H1 (cell line): ENCODE results near the gene GRM8. TPM values are rescaled to one million over a fixed set of nuclear protein-coding genes. Genes with fewer than 3 reads are reported as not detected.
A peak's percentile ranks its signal among the peaks of the same experiment; 100 is the strongest.

Experiments
- CTCF ChIA-PET: fragments of 300-600 bp; sonication (Branson Sonifier 250); formaldehyde crosslinking; loops from one replicate; lab custom pipeline; 2021; ENCODE audit not compliant: partially characterized antibody; lab: Charles Lee
- POLR2A ChIA-PET: fragments of 300-600 bp; sonication (Branson Sonifier 250); formaldehyde crosslinking; loops from one replicate; lab custom pipeline; 2021; ENCODE audit warnings: inconsistent platforms; ENCODE audit not compliant: partially characterized antibody; lab: Charles Lee
- DNase-seq, 2 experiments: peaks; one replicate each; pipeline versions ENCODE4 v3.0.0 to v3.0.0-alpha.2; 2010 to 2022; ENCODE audit warnings: low spot score in 2 of 2, low read depth in 1 of 2, mixed read lengths in 1 of 2
- FAIRE-seq: peaks from 2 replicates; lab custom pipeline; 2011; peaks lifted over from hg19 to GRCh38; lab: Jason Lieb, UNC
- H2AFZ ChIP-seq: 2 replicates; pipeline ENCODE4 v1.8.1; 2012; ENCODE audit warnings: low read length, inconsistent platforms
- H2AK5ac ChIP-seq: 2 replicates; pipeline ENCODE4 v1.6.1; 2013; ENCODE audit warnings: low read depth, low read length
- H2BK120ac ChIP-seq: replicated peaks from 2 replicates; pipeline ENCODE3; 2013; ENCODE audit warnings: low read depth, low read length, inconsistent platforms
- H2BK12ac ChIP-seq: 2 replicates; pipeline ENCODE4 v1.6.1; 2013; ENCODE audit warnings: low read depth, low read length
- H2BK15ac ChIP-seq: 2 replicates; pipeline ENCODE4 v1.6.1; 2013; ENCODE audit warnings: low read length
- H2BK20ac ChIP-seq: 2 replicates; pipeline ENCODE4 v1.6.1; 2013; ENCODE audit warnings: low read length
- H2BK5ac ChIP-seq: 2 replicates; pipeline ENCODE4 v1.6.1; 2013; ENCODE audit warnings: low read depth, low read length
- H3K14ac ChIP-seq: 2 replicates; pipeline ENCODE4 v1.6.1; 2013; ENCODE audit warnings: inconsistent platforms; ENCODE audit not compliant: insufficient read length
- H3K18ac ChIP-seq: 2 replicates; pipeline ENCODE4 v1.6.1; 2013; ENCODE audit warnings: low read length; ENCODE audit errors: extremely low read depth
- H3K23ac ChIP-seq: 2 replicates; pipeline ENCODE4 v1.6.1; 2013; ENCODE audit warnings: inconsistent platforms; ENCODE audit not compliant: insufficient read length
- H3K23me2 ChIP-seq: 2 replicates; pipeline ENCODE4 v1.6.1; 2013; ENCODE audit warnings: low read depth, low read length
- H3K27ac ChIP-seq: 2 replicates; pipeline ENCODE4 v1.6.1; 2011; ENCODE audit warnings: low read depth, low read length, inconsistent platforms
- H3K27me3 ChIP-seq, 4 experiments: replicated peaks in 1 of 4; 1 replicate in 1 of 4; 2 replicates in 3 of 4; pipeline versions ENCODE4 v1.6.1 to v1.8.1; 2011 to 2013; ENCODE audit warnings: low read length in 3 of 4, mild to moderate bottlenecking in 3 of 4, inconsistent platforms in 2 of 4, mixed read lengths in 2 of 4, moderate library complexity in 1 of 4; ENCODE audit not compliant: control insufficient read depth in 3 of 4, insufficient read depth in 3 of 4; ENCODE audit errors: extremely low read depth in 1 of 4
- H3K36me3 ChIP-seq, 4 experiments: 2 replicates each; pipeline versions ENCODE4 v1.6.1 to v1.8.1; 2011 to 2013; ENCODE audit warnings: mild to moderate bottlenecking in 4 of 4, low read length in 3 of 4, moderate library complexity in 2 of 4, control low read depth in 1 of 4, inconsistent platforms in 1 of 4; ENCODE audit not compliant: insufficient read depth in 4 of 4, control insufficient read depth in 2 of 4
- H3K4ac ChIP-seq: replicated peaks from 2 replicates; pipeline ENCODE3; 2013; ENCODE audit warnings: low read length, low read depth, mixed read lengths, inconsistent platforms; ENCODE audit not compliant: insufficient read length
- H3K4me1 ChIP-seq, 4 experiments: replicated peaks in 1 of 4; 1 replicate in 1 of 4; 2 replicates in 3 of 4; pipeline versions ENCODE4 v1.6.1 to v1.8.1; 2011 to 2013; ENCODE audit warnings: low read length in 3 of 4, inconsistent platforms in 2 of 4, mixed read lengths in 1 of 4; ENCODE audit not compliant: insufficient read depth in 4 of 4, control insufficient read depth in 3 of 4
- H3K4me2 ChIP-seq, 2 experiments: 2 replicates each; pipeline versions ENCODE4 v1.6.1 to v1.8.1; 2011 to 2013; ENCODE audit warnings: low read depth in 2 of 2, low read length in 2 of 2, control low read depth in 1 of 2, inconsistent platforms in 1 of 2, mild to moderate bottlenecking in 1 of 2; ENCODE audit not compliant: insufficient read depth in 1 of 2
- H3K4me3 ChIP-seq, 4 experiments: fragments of 200-600, 300-600 bp in 1 of 4; sonication (generic), shearing (Covaris generic), sonication (Bioruptor Twin) in 1 of 4; 2 replicates each; pipeline versions ENCODE4 v1.5.1 to v1.8.1; 2011 to 2016; ENCODE audit warnings: low read length in 4 of 4, low read depth in 3 of 4, control low read depth in 2 of 4, inconsistent platforms in 2 of 4, mild to moderate bottlenecking in 2 of 4, mixed read lengths in 1 of 4, moderate library complexity in 1 of 4; ENCODE audit not compliant: insufficient read depth in 2 of 4; ENCODE audit errors: extremely low read depth in 1 of 4
- H3K56ac ChIP-seq: replicated peaks from 2 replicates; pipeline ENCODE3; 2013; ENCODE audit warnings: low read depth, mild to moderate bottlenecking, mixed read lengths, low read length, inconsistent platforms; ENCODE audit not compliant: insufficient read length
- H3K79me1 ChIP-seq: 2 replicates; pipeline ENCODE4 v1.6.1; 2013; ENCODE audit warnings: low read depth, low read length, control low read depth
- H3K79me2 ChIP-seq, 2 experiments: 2 replicates each; pipeline versions ENCODE4 v1.6.1 to v1.8.1; 2012 to 2013; ENCODE audit warnings: low read length in 2 of 2, mild to moderate bottlenecking in 2 of 2, inconsistent platforms in 1 of 2; ENCODE audit not compliant: insufficient read depth in 2 of 2, control insufficient read depth in 1 of 2
- H3K9ac ChIP-seq, 4 experiments: replicated peaks in 1 of 4; 1 replicate in 1 of 4; 2 replicates in 3 of 4; pipeline versions ENCODE4 v1.6.1 to v1.8.1; 2011 to 2013; ENCODE audit warnings: low read depth in 3 of 4, low read length in 3 of 4, control low read depth in 2 of 4, mild to moderate bottlenecking in 2 of 4, moderate library complexity in 2 of 4, inconsistent platforms in 1 of 4; ENCODE audit errors: extremely low read depth in 1 of 4
- H3K9me3 ChIP-seq, 2 experiments: 2 replicates each; pipeline versions ENCODE4 v1.6.1 to v1.8.1; 2012 to 2013; ENCODE audit warnings: mild to moderate bottlenecking in 2 of 2, moderate library complexity in 2 of 2, control low read depth in 1 of 2, inconsistent platforms in 1 of 2, low read depth in 1 of 2, low read length in 1 of 2, mixed read lengths in 1 of 2; ENCODE audit not compliant: insufficient read depth in 2 of 2
- H4K20me1 ChIP-seq, 2 experiments: replicated peaks in 1 of 2; 2 replicates each; pipeline versions ENCODE3 to v1.8.1; 2011 to 2013; ENCODE audit warnings: inconsistent platforms in 2 of 2, low read length in 2 of 2, mild to moderate bottlenecking in 1 of 2; ENCODE audit not compliant: insufficient read depth in 2 of 2, control insufficient read depth in 1 of 2
- H4K5ac ChIP-seq: 2 replicates; pipeline ENCODE4 v1.6.1; 2013; ENCODE audit warnings: low read length, low read depth, mixed read lengths, inconsistent platforms; ENCODE audit not compliant: insufficient read length
- H4K8ac ChIP-seq: 2 replicates; pipeline ENCODE4 v1.8.0; 2013; ENCODE audit warnings: mild to moderate bottlenecking, moderate library complexity, low read length, inconsistent platforms; ENCODE audit not compliant: insufficient read depth; ENCODE audit errors: extremely low read depth
- H4K91ac ChIP-seq: replicated peaks from 2 replicates; pipeline ENCODE3; 2013; ENCODE audit warnings: low read length, mixed read lengths, inconsistent platforms; ENCODE audit not compliant: insufficient read length
- BACH1 ChIP-seq: IDR thresholded peaks from 2 replicates; pipeline ENCODE4 v1.6.1; 2012; ENCODE audit warnings: low read length, improper control_type of control experiment
- CBX5 ChIP-seq: fragments of 300-800, 300-1000 bp; sonication (generic); IDR thresholded peaks from 2 replicates; pipeline ENCODE4 v1.7.1; 2016; ENCODE audit warnings: antibody characterized with exemption, low read length, low read depth
- EP300 ChIP-seq, 2 experiments: IDR thresholded peaks; 1 replicate in 1 of 2; 2 replicates in 1 of 2; pipeline ENCODE4 v1.6.1; 2011 to 2012; ENCODE audit warnings: low read depth in 2 of 2, low read length in 2 of 2, mild to moderate bottlenecking in 2 of 2, borderline replicate concordance in 1 of 2, inconsistent platforms in 1 of 2, moderate library complexity in 1 of 2
- EZH2 ChIP-seq: fragments of 200-600 bp; sonication (generic); IDR thresholded peaks from 2 replicates; pipeline ENCODE4 v1.7.1; 2012; ENCODE audit warnings: low read depth, mild to moderate bottlenecking, moderate library complexity, low read length, inconsistent platforms; ENCODE audit not compliant: severe bottlenecking
- HDAC2 ChIP-seq, 2 experiments: fragments of 300-600 bp in 1 of 2; sonication (generic) in 1 of 2; IDR thresholded peaks; 2 replicates each; pipeline ENCODE4 v1.6.1; 2011 to 2012; ENCODE audit warnings: low read depth in 2 of 2, low read length in 2 of 2, mild to moderate bottlenecking in 2 of 2, moderate library complexity in 2 of 2, borderline replicate concordance in 1 of 2, inconsistent platforms in 1 of 2
- JUN ChIP-seq: IDR thresholded peaks from 2 replicates; pipeline ENCODE4 v1.6.1; 2011; ENCODE audit warnings: low read depth, mild to moderate bottlenecking, improper control_type of control experiment, low read length
- KDM4A ChIP-seq: IDR thresholded peaks from one replicate; pipeline ENCODE4 v1.7.1; 2012; ENCODE audit warnings: low read depth, mild to moderate bottlenecking, moderate library complexity, low read length, inconsistent platforms; ENCODE audit not compliant: severe bottlenecking
- KDM5A ChIP-seq: fragments of 200-600 bp; IDR thresholded peaks from 2 replicates; pipeline ENCODE4 v1.7.1; 2012; ENCODE audit warnings: mild to moderate bottlenecking, low read length, inconsistent platforms, mixed read lengths
- NANOG ChIP-seq: IDR thresholded peaks from 2 replicates; pipeline ENCODE4 v1.6.1; 2011; ENCODE audit warnings: low read length, low read depth, mild to moderate bottlenecking, inconsistent platforms; ENCODE audit not compliant: insufficient read depth, poor library complexity, severe bottlenecking
- PHF8 ChIP-seq: fragments of 200-600 bp; sonication (generic); conservative IDR thresholded peaks from 2 replicates; pipeline ENCODE4 v1.7.1; 2012; ENCODE audit warnings: low read depth, mild to moderate bottlenecking, inconsistent platforms, low read length, moderate library complexity
- SP1 ChIP-seq: IDR thresholded peaks from 2 replicates; pipeline ENCODE4 v1.6.1; 2011; ENCODE audit warnings: low read depth, low read length
- SRF ChIP-seq: IDR thresholded peaks from 2 replicates; pipeline ENCODE4 v1.6.1; 2011; ENCODE audit warnings: mild to moderate bottlenecking, low read depth, low read length, moderate library complexity
- WGBS, 2 experiments: shearing (Covaris generic) in 1 of 2; methylation state at CpG; one replicate each; pipeline versions ENCODE4 v1.1.6 to v1.1.7; 2013 to 2015; ENCODE audit warnings: low lambda C conversion rate in 2 of 2, mixed read lengths in 2 of 2, inconsistent platforms in 1 of 2, low coverage in 1 of 2, missing lambda C conversion rate in 1 of 2; ENCODE audit not compliant: insufficient replicate concordance in 2 of 2, insufficient coverage in 1 of 2, insufficient read length in 1 of 2; ENCODE audit errors: extremely low coverage in 1 of 2, missing lambda C conversion rate in 1 of 2; 5-methylcytosine and 5-hydroxymethylcytosine counted together
- polyA plus RNA-seq, 7 experiments: library from polyadenylated mRNA; depleted of rRNA in 3 of 7; stranded (reverse) in 5 of 7; unstranded in 2 of 7; fragments of >200 nt in 5 of 7; fragments of 200-250 nt in 2 of 7; gene quantifications; 1 replicate in 5 of 7; 2 replicates in 1 of 7; 4 replicates in 1 of 7; pipeline versions ENCODE4 v1.2.1 to v1.2.3, GENCODE V29; 2011 to 2013; ENCODE audit warnings: missing spikeins in 2 of 7, mixed read lengths in 2 of 7
- total RNA-seq: library from RNA; stranded (reverse); fragmentation: NEBNext Ultra II Directional; extraction: Animal tissue kit (Norgen Biotek cat#: 25700); gene quantifications from 2 replicates; pipeline ENCODE4 v1.2.1, GENCODE V29; 2021

GRM8 gene
- total and polyA plus RNA-seq, 2 of the 8 experiments (the other 6 are each of a cell fraction or from before 2014, with no cell fraction given), result 2.6 to 2.8 TPM

DNA sequence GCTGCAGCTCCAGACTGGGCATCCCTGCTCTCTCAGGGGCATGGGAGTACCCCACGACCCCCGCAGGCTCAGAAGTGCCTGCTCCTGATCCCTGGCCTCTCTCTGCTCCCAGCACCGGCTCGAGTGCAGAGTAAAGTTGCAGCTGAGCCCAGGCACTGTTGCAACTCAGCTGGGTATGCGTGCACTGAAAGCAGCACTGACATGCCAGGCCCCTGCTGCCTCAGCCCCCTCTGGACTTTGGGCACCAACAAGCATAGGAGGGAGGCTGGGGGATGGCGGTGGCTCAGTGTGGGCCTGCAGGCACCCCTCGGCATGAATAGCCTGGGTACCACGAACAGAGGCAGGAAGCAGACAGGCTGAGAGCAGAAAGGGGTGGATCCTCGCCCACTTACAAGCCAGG, 295.3 kb downstream of the GRM8 start:
- no peak overlapping the region for H2BK15ac ChIP-seq
- H3K4me1 ChIP-seq, result no peaks in the 10 kb centered on the region; a peak in 1 of 7 replicates
- H3K27ac ChIP-seq, result no peak overlapping the region
- H3K4me3 ChIP-seq, result no peak overlapping the region
- no peaks in the 10 kb centered on the region for H4K20me1 ChIP-seq
- FAIRE-seq, result no peak
- H2BK12ac ChIP-seq, result no peak overlapping the region
- H4K91ac ChIP-seq, result no peak overlapping the region
- no peak overlapping the region for H2BK20ac ChIP-seq
- no peaks in the 10 kb centered on the region for H3K79me2 ChIP-seq
- H3K56ac ChIP-seq, result no peak overlapping the region
- no peak overlapping the region for H2BK5ac ChIP-seq
- no peak overlapping the region for H2AFZ ChIP-seq
- DNase-seq, result no peak
- H3K4ac ChIP-seq, result no peak overlapping the region
- POLR2A ChIA-PET, result no interaction called here
- no peaks in the 10 kb centered on the region for H3K23me2 ChIP-seq
- no peak overlapping the region for H3K4me2 ChIP-seq
- H3K23ac ChIP-seq, result no peak overlapping the region
- no peaks in the 10 kb centered on the region for H3K9me3 ChIP-seq
- H3K9ac ChIP-seq, result no peak overlapping the region
- no peaks in the 10 kb centered on the region for H3K27me3 ChIP-seq
- CTCF ChIA-PET, result interaction anchor here (0.7 to 1.3 kb wide), 2 partner anchors 8 to 111 kb away, joined by 3 read pairs; no protein-coding TSS in a partner anchor
- no peak overlapping the region for H4K5ac ChIP-seq
- H2AK5ac ChIP-seq, result no peak overlapping the region
- TF ChIP-seq BACH1, result no peak
- TF ChIP-seq HDAC2 (IDR thresholded peaks at IDR 0.05; ENCODE audit: borderline replicate concordance in 1 of 2, low read depth in 2 of 2, low read length in 2 of 2), result no peak
- TF ChIP-seq SRF, result no peak
- no peak for TF ChIP-seq NANOG
- no peak for TF ChIP-seq KDM4A
- no peak for TF ChIP-seq EZH2
- no peak for TF ChIP-seq SP1
- TF ChIP-seq EP300 (IDR thresholded peaks at IDR 0.05; ENCODE audit: borderline replicate concordance in 1 of 2, low read depth in 2 of 2, low read length in 2 of 2), result no peak
- TF ChIP-seq PHF8, result no peak
- no peak for TF ChIP-seq CBX5
- TF ChIP-seq KDM5A, result no peak
- no peak for TF ChIP-seq JUN
- no peak overlapping the region for H3K18ac ChIP-seq
- H2BK120ac ChIP-seq, result no peak overlapping the region
- no peak overlapping the region for H3K14ac ChIP-seq
- H3K79me1 ChIP-seq, result no peaks in the 10 kb centered on the region
- no peaks in the 10 kb centered on the region for H3K36me3 ChIP-seq
- WGBS, 2 experiments, result 87% methylated on average over 9 of the region's 9 CpGs; no CpG with 5 or more reads in 1 of the 2 experiments
- peak overlapping the region; percentile 71; the same call in 1 of the 2 replicates for H4K8ac ChIP-seq
